Astrocyte (in vitro differentiated cells and primary cell): ENCODE data around the gene P4HA1.

Experiments used
- CTCF ChIP-seq: IDR thresholded peaks from 2 replicates; pipeline ENCODE4 v1.5.1; 2011; ENCODE audit warnings: low read depth, mild to moderate bottlenecking, inconsistent platforms, low read length, moderate library complexity; ENCODE audit not compliant: insufficient read depth
- EZH2 ChIP-seq: IDR thresholded peaks from 2 replicates; pipeline ENCODE4 v1.6.1; 2012; ENCODE audit warnings: mild to moderate bottlenecking, low read length, inconsistent platforms; ENCODE audit not compliant: insufficient read depth

- no peak for TF ChIP-seq CTCF
- TF ChIP-seq EZH2: no peak
Observed at GRCh38 chr10:73126343-73126742, 29.7 kb upstream of the P4HA1 start.
